HEK293 (cell line): Measurements from ENCODE around the gene LINS1.

Experiments
- CTCF ChIA-PET: fragments of 350-600 bp; formaldehyde crosslinking; extraction: SDS; loops from one replicate; lab custom pipeline; 2021; ENCODE audit warnings: antibody characterized with exemption; lab: Yijun Ruan, JAX
- POLR2A ChIA-PET: fragments of 300-600 bp; formaldehyde crosslinking; extraction: SDS; loops from one replicate; lab custom pipeline; 2020; ENCODE audit warnings: antibody characterized with exemption, inconsistent platforms; lab: Yijun Ruan, JAX
- H3K27ac ChIP-seq: fragments of 200-500 bp; sonication (Bioruptor generic); 2 replicates; pipeline ENCODE4 v1.5.1; 2014; ENCODE audit warnings: low read depth, low read length, control low read depth, inconsistent platforms; ENCODE audit errors: extremely low read depth
- H3K36me3 ChIP-seq, 2 experiments: fragments of 200-500 bp in 1 of 2; sonication (Bioruptor generic) in 1 of 2; 1 replicate in 1 of 2; 2 replicates in 1 of 2; pipeline ENCODE4 v1.5.1; 2014 to 2017; ENCODE audit warnings: inconsistent platforms in 2 of 2, low read length in 2 of 2; ENCODE audit not compliant: control insufficient read depth in 2 of 2, insufficient read depth in 1 of 2
- H3K4me1 ChIP-seq: fragments of 200-500 bp; sonication (Bioruptor generic); 2 replicates; pipeline ENCODE4 v1.5.1; 2014; ENCODE audit warnings: mild to moderate bottlenecking, low read length, inconsistent platforms; ENCODE audit not compliant: control insufficient read depth, insufficient read depth
- H3K4me3 ChIP-seq: 2 replicates; pipeline ENCODE4 v1.5.1; 2011; ENCODE audit warnings: low read depth, mild to moderate bottlenecking, control low read depth, low read length, moderate library complexity
- H3K9me3 ChIP-seq: fragments of 200-500 bp; sonication (Bioruptor generic); 2 replicates; pipeline ENCODE4 v1.5.1; 2014; ENCODE audit warnings: low read depth, low read length, inconsistent platforms; ENCODE audit not compliant: control insufficient read depth, insufficient read depth
- GFI1B ChIP-seq: fragments of 450-650 bp; formaldehyde crosslinking; IDR thresholded peaks from 2 replicates; pipeline ENCODE4 v1.5.1; 2016; ENCODE audit warnings: missing biosample characterization, missing genetic modification characterization
- HOXA7 ChIP-seq: sonication (generic); formaldehyde crosslinking; IDR thresholded peaks from 2 replicates; pipeline ENCODE4 v1.8.1; 2022; ENCODE audit warnings: missing genetic modification reagents, borderline replicate concordance
- ZBTB21 ChIP-seq: fragments of 450-650 bp; formaldehyde crosslinking; IDR thresholded peaks from 2 replicates; pipeline ENCODE4 v1.5.1; 2017; ENCODE audit warnings: missing biosample characterization, missing genetic modification characterization
- ZBTB44 ChIP-seq: fragments of 450-650 bp; IDR thresholded peaks from 2 replicates; pipeline ENCODE4 v1.5.1; 2018; ENCODE audit warnings: missing biosample characterization, mild to moderate bottlenecking, missing genetic modification characterization
- ZBTB6 ChIP-seq: fragments of 450-650 bp; formaldehyde crosslinking; IDR thresholded peaks from 2 replicates; pipeline ENCODE4 v1.5.1; 2017; ENCODE audit warnings: missing biosample characterization, missing genetic modification characterization
- ZEB2 ChIP-seq: fragments of 450-650 bp; formaldehyde crosslinking; IDR thresholded peaks from 2 replicates; pipeline ENCODE4 v1.5.1; 2016; ENCODE audit warnings: missing biosample characterization, missing genetic modification characterization
- ZFP37 ChIP-seq: fragments of 450-650 bp; formaldehyde crosslinking; IDR thresholded peaks from 2 replicates; pipeline ENCODE4 v1.5.1; 2016; ENCODE audit warnings: missing biosample characterization, missing genetic modification characterization
- ZNF114 ChIP-seq: fragments of 450-650 bp; formaldehyde crosslinking; IDR thresholded peaks from 2 replicates; pipeline ENCODE4 v1.5.0; 2017; ENCODE audit warnings: missing biosample characterization, missing genetic modification characterization
- ZNF121 ChIP-seq: fragments of 450-650 bp; formaldehyde crosslinking; IDR thresholded peaks from 2 replicates; pipeline ENCODE4 v1.5.1; 2016; ENCODE audit warnings: missing biosample characterization, missing genetic modification characterization
- ZNF175 ChIP-seq: fragments of 450-650 bp; formaldehyde crosslinking; IDR thresholded peaks from 2 replicates; pipeline ENCODE4 v1.5.1; 2016; ENCODE audit warnings: missing biosample characterization, missing genetic modification characterization
- ZNF18 ChIP-seq: fragments of 450-650 bp; formaldehyde crosslinking; IDR thresholded peaks from 2 replicates; pipeline ENCODE4 v1.5.1; 2016; ENCODE audit warnings: missing biosample characterization, missing genetic modification characterization
- ZNF211 ChIP-seq: fragments of 450-650 bp; formaldehyde crosslinking; IDR thresholded peaks from 2 replicates; pipeline ENCODE4 v1.5.1; 2016; ENCODE audit warnings: low read depth, missing biosample characterization, missing genetic modification characterization
- ZNF302 ChIP-seq: fragments of 450-650 bp; formaldehyde crosslinking; IDR thresholded peaks from 2 replicates; pipeline ENCODE4 v1.5.1; 2016; ENCODE audit warnings: missing biosample characterization, missing genetic modification characterization, low read depth
- ZNF398 ChIP-seq: fragments of 450-650 bp; formaldehyde crosslinking; IDR thresholded peaks from 2 replicates; pipeline ENCODE4 v1.5.1; 2017; ENCODE audit warnings: missing biosample characterization, missing genetic modification characterization
- ZNF404 ChIP-seq: fragments of 450-650 bp; formaldehyde crosslinking; IDR thresholded peaks from 2 replicates; pipeline ENCODE4 v1.5.1; 2017; ENCODE audit warnings: missing biosample characterization, missing genetic modification characterization
- ZNF473 ChIP-seq: fragments of 450-650 bp; formaldehyde crosslinking; IDR thresholded peaks from 2 replicates; pipeline ENCODE4 v1.5.1; 2017; ENCODE audit warnings: missing biosample characterization, missing genetic modification characterization
- ZNF555 ChIP-seq: fragments of 450-650 bp; formaldehyde crosslinking; conservative IDR thresholded peaks from 2 replicates; pipeline ENCODE4 v1.5.1; 2017; ENCODE audit warnings: missing biosample characterization, mild to moderate bottlenecking, missing genetic modification characterization, inconsistent platforms
- ZNF585B ChIP-seq: fragments of 450-650 bp; formaldehyde crosslinking; IDR thresholded peaks from 2 replicates; pipeline ENCODE4 v1.5.1; 2016; ENCODE audit warnings: missing biosample characterization, missing genetic modification characterization
- ZNF660 ChIP-seq: fragments of 450-650 bp; IDR thresholded peaks from 2 replicates; pipeline ENCODE4 v1.5.1; 2018; ENCODE audit warnings: missing biosample characterization, mild to moderate bottlenecking, missing genetic modification characterization
- ZNF791 ChIP-seq: fragments of 450-650 bp; formaldehyde crosslinking; IDR thresholded peaks from 2 replicates; pipeline ENCODE4 v1.5.1; 2016; ENCODE audit warnings: missing biosample characterization, missing genetic modification characterization
- ZSCAN5A ChIP-seq: fragments of 450-650 bp; formaldehyde crosslinking; IDR thresholded peaks from 2 replicates; pipeline ENCODE4 v1.5.1; 2016; ENCODE audit warnings: missing biosample characterization, missing genetic modification characterization

The LINS1 gene

GRCh38 chr15:100559330-100559729, 42.7 kb downstream of the LINS1 start (continued):
- TF ChIP-seq ZNF121 (no peak), ZNF585B (tag by site-specific recombination) (no peak), ZBTB21 (no peak), ZNF211 (tag by site-specific recombination) (no peak), ZNF18 (tag by site-specific recombination) (no peak), ZBTB44 (no peak), ZNF302 (tag by site-specific recombination) (no peak)

GRCh38 chr15:100558771-100559254, 43.2 kb downstream of the LINS1 start:
- no peaks in the 10 kb centered on the region for H3K36me3 ChIP-seq
- no peaks in the 10 kb centered on the region for H3K9me3 ChIP-seq
- no peaks in the 10 kb centered on the region for H3K4me1 ChIP-seq
- TF ChIP-seq ZNF18 (tag by site-specific recombination) (no peak), ZEB2 (tag by site-specific recombination) (no peak), ZNF791 (tag by site-specific recombination) (no peak), ZNF302 (tag by site-specific recombination) (no peak), GFI1B (tag by site-specific recombination) (no peak), ZNF404 (tag by site-specific recombination) (no peak), ZBTB6 (tag by site-specific recombination) (no peak), ZFP37 (tag by site-specific recombination) (no peak), ZNF473 (tag by site-specific recombination) (no peak), ZSCAN5A (tag by site-specific recombination) (no peak), HOXA7 (CRISPR knock-in tag) (no peak), ZNF660 (tag by site-specific recombination) (no peak), ZNF555 (no peak), ZNF398 (tag by site-specific recombination) (no peak), ZNF175 (tag by site-specific recombination) (no peak), ZNF114 (no peak)
- TF ChIP-seq, all 188 proteins: peak for 0
- no peak overlapping the region for H3K27ac ChIP-seq
- ChIA-PET CTCF (no interaction called here), POLR2A (no interaction called here)
- no peak overlapping the region for H3K4me3 ChIP-seq
